IMR-90 (cell line): ENCODE results near the gene COX5B. TPM values are rescaled to one million over a fixed set of nuclear protein-coding genes. Genes with fewer than 3 reads are reported as not detected.

Experiments used
- ATAC-seq: fragments of 200-7000 bp; cut with Tn5 transposase; 2 replicates; pipeline ENCODE4 v1.9.1; 2020; ENCODE audit warnings: low read depth, mild to moderate bottlenecking, moderate library complexity
- BruUV-seq: library from RNA; stranded (reverse); fragments of 400-500 nt; replicated peaks from 2 replicates; lab custom pipeline; 2021; lab: Mats Ljungman, UMichigan
- CTCF ChIA-PET: fragments of 300-600 bp; formaldehyde crosslinking; extraction: SDS; loops from one replicate; lab custom pipeline; 2021; ENCODE audit warnings: antibody characterized with exemption; lab: Yijun Ruan, JAX
- POLR2A ChIA-PET: fragments of 300-600 bp; sonication (Branson Sonifier 250); formaldehyde crosslinking; loops from one replicate; lab custom pipeline; 2022; ENCODE audit warnings: antibody characterized with exemption; ENCODE audit not compliant: unreplicated experiment; lab: Charles Lee
- DNase-seq: peaks from one replicate; pipeline ENCODE4 v3.0.0; 2013
- H2AFZ ChIP-seq: replicated peaks from 2 replicates; pipeline ENCODE3; 2013; ENCODE audit warnings: low read length, mild to moderate bottlenecking; ENCODE audit not compliant: poor library complexity
- H2AK5ac ChIP-seq: 2 replicates; pipeline ENCODE4 v1.6.1; 2013; ENCODE audit warnings: low read depth, low read length, inconsistent platforms
- H2AK9ac ChIP-seq: replicated peaks from 2 replicates; pipeline ENCODE3; 2013; ENCODE audit warnings: mild to moderate bottlenecking, low read depth, low read length, moderate library complexity; ENCODE audit not compliant: poor library complexity
- H2BK120ac ChIP-seq: 2 replicates; pipeline ENCODE4 v1.6.1; 2013; ENCODE audit warnings: low read depth, low read length, inconsistent platforms
- H2BK15ac ChIP-seq: 3 replicates; pipeline ENCODE4 v1.6.1; 2013; ENCODE audit warnings: low read depth, low read length, inconsistent platforms
- H2BK20ac ChIP-seq: 2 replicates; pipeline ENCODE4 v1.6.1; 2013; ENCODE audit warnings: low read depth, mild to moderate bottlenecking, inconsistent platforms, low read length, moderate library complexity
- H2BK5ac ChIP-seq: 2 replicates; pipeline ENCODE4 v1.6.1; 2013; ENCODE audit warnings: mild to moderate bottlenecking, low read depth, low read length, inconsistent platforms; ENCODE audit not compliant: poor library complexity, severe bottlenecking
- H3K14ac ChIP-seq: replicated peaks from 2 replicates; pipeline ENCODE4 v1.6.1; 2013; ENCODE audit warnings: low read depth, low read length, inconsistent platforms
- H3K18ac ChIP-seq: 2 replicates; pipeline ENCODE4 v1.6.1; 2013; ENCODE audit warnings: low read depth, low read length, control low read depth
- H3K23ac ChIP-seq: 2 replicates; pipeline ENCODE4 v1.6.1; 2013; ENCODE audit warnings: low read depth, low read length, inconsistent platforms
- H3K27ac ChIP-seq: 2 replicates; pipeline ENCODE4 v1.5.1; 2013; ENCODE audit warnings: mild to moderate bottlenecking, control low read depth, low read length; ENCODE audit not compliant: insufficient read depth
- H3K27me3 ChIP-seq: 2 replicates; pipeline ENCODE4 v1.6.1; 2013; ENCODE audit warnings: low read length; ENCODE audit not compliant: control insufficient read depth, insufficient read depth
- H3K36me3 ChIP-seq: 2 replicates; pipeline ENCODE4 v1.6.1; 2013; ENCODE audit warnings: low read length, mixed read lengths; ENCODE audit not compliant: control insufficient read depth, insufficient read depth
- H3K4ac ChIP-seq: 2 replicates; pipeline ENCODE4 v1.6.1; 2013; ENCODE audit warnings: low read depth, low read length, inconsistent platforms
- H3K4me1 ChIP-seq: 2 replicates; pipeline ENCODE4 v1.6.1; 2013; ENCODE audit warnings: low read length, mixed read lengths; ENCODE audit not compliant: control insufficient read depth, insufficient read depth
- H3K4me2 ChIP-seq: 2 replicates; pipeline ENCODE4 v1.6.1; 2013; ENCODE audit warnings: low read depth, mild to moderate bottlenecking, control low read depth, low read length, moderate library complexity
- H3K4me3 ChIP-seq: 2 replicates; pipeline ENCODE4 v1.5.1; 2013; ENCODE audit warnings: low read depth, mild to moderate bottlenecking, control low read depth, low read length, moderate library complexity; ENCODE audit not compliant: insufficient read depth
- H3K56ac ChIP-seq: 2 replicates; pipeline ENCODE4 v1.6.1; 2013; ENCODE audit warnings: low read length, inconsistent platforms; ENCODE audit not compliant: insufficient read depth; ENCODE audit errors: extremely low read depth
- H3K79me1 ChIP-seq, 2 experiments: 2 replicates each; pipeline ENCODE4 v1.6.1; 2013; ENCODE audit warnings: low read length in 2 of 2, inconsistent platforms in 1 of 2, low read depth in 1 of 2
- H3K9ac ChIP-seq: 2 replicates; pipeline ENCODE4 v1.6.1; 2013; ENCODE audit warnings: low read depth, low read length, control low read depth
- H3K9me1 ChIP-seq: 2 replicates; pipeline ENCODE4 v1.6.1; 2013; ENCODE audit warnings: low read length, inconsistent platforms; ENCODE audit not compliant: insufficient read depth
- H3K9me3 ChIP-seq: 2 replicates; pipeline ENCODE4 v1.6.1; 2013; ENCODE audit warnings: low read length; ENCODE audit not compliant: control insufficient read depth, insufficient read depth
- H4K20me1 ChIP-seq: 2 replicates; pipeline ENCODE4 v1.6.1; 2013; ENCODE audit warnings: low read length, inconsistent platforms; ENCODE audit not compliant: insufficient read depth
- H4K5ac ChIP-seq: 2 replicates; pipeline ENCODE4 v1.6.1; 2013; ENCODE audit warnings: mild to moderate bottlenecking, low read depth, low read length, control low read depth
- H4K8ac ChIP-seq, 2 experiments: 2 replicates each; pipeline ENCODE4 v1.6.1; 2013; ENCODE audit warnings: low read depth in 2 of 2, low read length in 2 of 2, control low read depth in 1 of 2, inconsistent platforms in 1 of 2
- H4K91ac ChIP-seq: 2 replicates; pipeline ENCODE4 v1.6.1; 2013; ENCODE audit warnings: low read depth, low read length, inconsistent platforms; ENCODE audit not compliant: insufficient read depth
- BHLHE40 ChIP-seq: fragments of 150-350 bp; IDR thresholded peaks from 2 replicates; pipeline ENCODE4 v1.6.1; 2016; ENCODE audit warnings: mild to moderate bottlenecking, low read depth, low read length
- CEBPB ChIP-seq: IDR thresholded peaks from 2 replicates; pipeline ENCODE4 v1.6.1; 2012; ENCODE audit warnings: low read depth, low read length, improper control_type of control experiment
- CTCF ChIP-seq: conservative IDR thresholded peaks from 2 replicates; pipeline ENCODE4 v1.5.1; 2012; ENCODE audit warnings: mild to moderate bottlenecking, low read depth, low read length, improper control_type of control experiment
- ELK1 ChIP-seq: fragments of 150-350 bp; IDR thresholded peaks from 2 replicates; pipeline ENCODE4 v1.6.1; 2016; ENCODE audit warnings: low read depth, mild to moderate bottlenecking, low read length, moderate library complexity, borderline replicate concordance
- FOS ChIP-seq: fragments of 150-350 bp; IDR thresholded peaks from 2 replicates; pipeline ENCODE4 v1.6.1; 2016; ENCODE audit warnings: low read depth, low read length
- MAFK ChIP-seq: IDR thresholded peaks from 2 replicates; pipeline ENCODE4 v1.6.1; 2012; ENCODE audit warnings: low read depth, low read length, improper control_type of control experiment
- MAZ ChIP-seq: IDR thresholded peaks from 2 replicates; pipeline ENCODE4 v1.6.1; 2012; ENCODE audit warnings: low read depth, mild to moderate bottlenecking, low read length, improper control_type of control experiment, moderate library complexity, borderline replicate concordance
- MXI1 ChIP-seq: IDR thresholded peaks from 2 replicates; pipeline ENCODE4 v1.6.1; 2012; ENCODE audit warnings: low read depth, mild to moderate bottlenecking, low read length, moderate library complexity, borderline replicate concordance
- NFE2L2 ChIP-seq: fragments of 150-350 bp; IDR thresholded peaks from 2 replicates; pipeline ENCODE4 v1.6.1; 2016; ENCODE audit warnings: low read depth, mild to moderate bottlenecking, low read length
- POLR2A ChIP-seq: IDR thresholded peaks from 2 replicates; pipeline ENCODE4 v1.6.1; 2012; ENCODE audit warnings: mild to moderate bottlenecking, low read depth, low read length
- RAD21 ChIP-seq: IDR thresholded peaks from 2 replicates; pipeline ENCODE4 v1.6.1; 2012; ENCODE audit warnings: low read length, improper control_type of control experiment
- RCOR1 ChIP-seq: IDR thresholded peaks from 2 replicates; pipeline ENCODE4 v1.6.1; 2012; ENCODE audit warnings: mild to moderate bottlenecking, low read length, improper control_type of control experiment; ENCODE audit not compliant: insufficient replicate concordance
- RFX5 ChIP-seq: IDR thresholded peaks from 2 replicates; pipeline ENCODE4 v1.8.0; 2012; ENCODE audit warnings: low read depth, mild to moderate bottlenecking, low read length, moderate library complexity
- SMC3 ChIP-seq: fragments of 150-350 bp; IDR thresholded peaks from 2 replicates; pipeline ENCODE4 v1.6.1; 2016; ENCODE audit warnings: low read depth, mild to moderate bottlenecking, antibody characterized with exemption, low read length, moderate library complexity
- USF2 ChIP-seq: fragments of 150-350 bp; IDR thresholded peaks from 2 replicates; pipeline ENCODE4 v1.6.1; 2017; ENCODE audit warnings: mild to moderate bottlenecking, antibody characterized with exemption, low read length, low read depth
- WGBS, 2 experiments: methylation state at CpG; one replicate each; pipeline versions ENCODE4 v1.1.5 to v1.1.7; 2013; ENCODE audit warnings: missing lambda C conversion rate in 2 of 2; ENCODE audit not compliant: insufficient read length in 1 of 2; ENCODE audit errors: extremely low coverage in 2 of 2; 5-methylcytosine and 5-hydroxymethylcytosine counted together
- dilution Hi-C: fragments of 300-500 bp; cut with HindIII; formaldehyde crosslinking; loops from one replicate; pipeline ENCODE4 v1.14.3; 2018; ENCODE audit warnings: low sequenced_read_pairs; ENCODE audit not compliant: unreplicated experiment
- in situ Hi-C: fragments of 300-500 bp; cut with MboI; formaldehyde crosslinking; loops from 3 replicates; pipeline ENCODE4 v1.14.3; 2019; ENCODE audit warnings: low sequenced_read_pairs, inconsistent platforms, mixed read lengths
- intact Hi-C: fragments of 100-400 bp; cut with micrococcal nuclease; formaldehyde crosslinking; loops from 2 replicates; pipeline ENCODE4 v1.10.0; 2022
- polyA plus RNA-seq, 3 experiments: library from polyadenylated mRNA; depleted of rRNA; stranded (reverse); fragments of >200 nt; gene quantifications; 2 replicates each; pipeline ENCODE4 v1.2.3, GENCODE V29; 2012; ENCODE audit warnings: low replicate concordance in 1 of 3
- total RNA-seq: library from RNA; depleted of rRNA; stranded (reverse); fragments of >200 nt; gene quantifications from 2 replicates; pipeline ENCODE4 v1.2.3, GENCODE V29; 2012

Gene COX5B
- total and polyA plus RNA-seq, 2 of the 4 experiments (the other 2 are of a cell fraction): 140 to 272 TPM

- Histone ChIP-seq H4K8ac (no peak overlapping the region), H3K9me1 (peaks cover 6% of the 10 kb centered on the region; the same call in 1 of the 2 replicates), H3K18ac (no peak overlapping the region), H2AK9ac (no peak overlapping the region), H3K27me3 (no peaks in the 10 kb centered on the region), H3K14ac (no peak overlapping the region), H3K4me3 (no peak overlapping the region), H2BK15ac (no peak overlapping the region), H2BK20ac (no peak overlapping the region), H3K56ac (no peak overlapping the region), H3K36me3 (peaks cover 45% of the 10 kb centered on the region), H2BK5ac (no peak overlapping the region), H3K4ac (no peak overlapping the region), H3K23ac (no peak overlapping the region), H2AFZ (no peak overlapping the region), H2AK5ac (no peak overlapping the region), H4K20me1 (no peaks in the 10 kb centered on the region), H3K27ac (no peak overlapping the region), H4K91ac (no peak overlapping the region), H3K4me1 (no peaks in the 10 kb centered on the region; the same call in 1 of the 2 replicates), H4K5ac (no peak overlapping the region), H3K4me2 (no peak overlapping the region), H3K79me1 (peaks cover 0 to 12% of the 10 kb centered on the region in 2 experiments; a peak in 1 of 4 replicates), H3K9me3 (peaks cover 15% of the 10 kb centered on the region), H2BK120ac (no peak overlapping the region), H3K9ac (no peak overlapping the region)
- ATAC-seq (no peak), DNase-seq (no peak)
- BruUV-seq: no TSS peak
- dilution Hi-C loops (no loop called here), in situ Hi-C loops (loop anchor here (25.0 kb wide), 1 partner anchor 1592 kb away; no protein-coding TSS in a partner anchor), intact Hi-C loops (no loop called here)
- ChIA-PET POLR2A (no interaction called here), CTCF (no interaction called here)
- TF ChIP-seq USF2: no peak
- no peak for TF ChIP-seq FOS
- no peak for TF ChIP-seq MAFK
- no peak for TF ChIP-seq BHLHE40
- TF ChIP-seq MXI1: no peak
- no peak for TF ChIP-seq SMC3
- TF ChIP-seq RCOR1: no peak
- no peak for TF ChIP-seq MAZ
- TF ChIP-seq RFX5: no peak
- no peak for TF ChIP-seq RAD21
- TF ChIP-seq ELK1: no peak
- TF ChIP-seq POLR2A: no peak
- TF ChIP-seq CTCF: no peak
- TF ChIP-seq NFE2L2: no peak
- TF ChIP-seq CEBPB: no peak
- 100% methylated on average over 3 of the region's 5 CpGs; no CpG with 5 or more reads in 1 of the 2 experiments for WGBS, 2 experiments
Measured at GRCh38 chr2:97654309-97654708, 8.4 kb downstream of the COX5B start.
